GM18507 (cell line): ENCODE data around the gene GATA3.
"Not testable (repeated sequence)": the region's sequence is repeated elsewhere in the genome, so short reads cannot be mapped to it uniquely, and the experiment has no call there.

Source experiments
- DNase-seq: peaks from one replicate; pipeline ENCODE4 v3.0.0; 2011; ENCODE audit warnings: low read depth; ENCODE audit not compliant: insufficient read length; ENCODE audit errors: extremely low spot score
- FAIRE-seq: peaks from 2 replicates; lab custom pipeline; 2011; peaks lifted over from hg19 to GRCh38; lab: Jason Lieb, UNC

GATA3 gene

GRCh38 chr10:8054494-8055407 is at the start of gene GATA3:
Gene GATA3, plus strand, starts transcription at chr10:8054688. Its CDS starts 968 bp downstream, at chr10:8055656.
- DNase-seq, result no peak
- FAIRE-seq, result no peak

DNA sequence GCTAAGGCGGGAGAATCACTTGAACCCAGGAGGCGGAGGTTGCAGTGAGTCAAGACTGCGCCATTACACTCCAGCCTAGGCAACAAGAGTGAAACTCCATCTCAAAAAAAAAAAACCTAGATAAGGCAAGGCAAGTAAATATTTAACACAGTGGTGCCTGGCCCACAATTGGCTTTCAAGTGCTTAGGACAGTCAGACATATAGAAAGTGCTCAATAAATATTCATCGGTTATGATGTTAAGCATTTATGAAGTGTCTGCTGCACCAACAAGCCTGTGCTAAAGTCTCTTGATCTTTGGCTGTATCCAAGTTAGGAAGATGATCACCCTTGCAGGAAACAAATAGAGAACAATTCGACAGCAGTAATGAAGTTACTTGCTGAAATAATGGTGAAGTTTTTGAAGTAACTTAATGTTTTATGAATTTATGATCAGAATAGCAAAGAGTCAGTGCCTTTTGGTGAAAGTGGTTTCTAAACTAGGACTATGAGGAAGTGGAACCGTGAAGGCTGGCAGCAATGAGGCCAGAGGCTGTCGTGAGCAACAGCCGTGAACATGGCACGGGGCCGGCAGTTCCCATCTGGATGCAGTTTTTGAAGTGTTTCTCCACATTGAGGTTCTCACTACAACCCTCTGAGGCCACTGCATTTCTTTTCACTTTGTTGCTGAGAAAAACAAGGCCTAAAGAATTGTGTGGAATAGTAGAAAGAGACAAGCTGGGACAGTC is 48.1 kb upstream of the GATA3 start:
- FAIRE-seq (peak; percentile 55), DNase-seq (no peak)

GRCh38 chr10:8009031-8009430 is 45.5 kb upstream of the GATA3 start:
- no peak for DNase-seq
- FAIRE-seq, result no peak

- no peak for DNase-seq
- no peak for FAIRE-seq
These were observed 41.5 kb upstream of the GATA3 start for GRCh38 chr10:8013006-8013405.

- FAIRE-seq, result no peak
- no peak for DNase-seq
These were observed 40.9 kb upstream of the GATA3 start for GRCh38 chr10:8013619-8014018.

- no peak for FAIRE-seq
- DNase-seq, result no peak
These were observed 39.8 kb upstream of the GATA3 start for GRCh38 chr10:8014649-8015048.

DNA sequence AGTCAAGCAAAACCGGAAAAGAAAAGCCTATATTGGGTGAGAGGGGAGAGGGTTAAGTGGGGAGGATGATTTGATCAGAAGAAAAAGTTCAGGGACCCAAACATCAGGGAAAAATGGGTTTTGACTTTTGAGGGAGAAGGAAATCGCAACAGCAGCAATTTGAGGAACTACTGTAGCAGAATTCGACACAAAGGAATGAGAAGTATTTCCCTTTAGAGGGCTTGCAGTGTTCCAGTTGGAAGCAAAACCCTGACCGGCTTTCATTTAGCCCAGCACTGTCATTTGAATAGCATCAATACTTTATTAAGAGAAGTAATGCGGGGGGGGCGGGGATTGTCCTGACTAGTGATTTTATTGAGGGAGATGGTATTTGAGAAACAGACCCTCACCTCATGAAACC is 37.2 kb upstream of the GATA3 start:
- FAIRE-seq, result no peak
- no peak for DNase-seq

- FAIRE-seq (no peak), DNase-seq (no peak)
These were observed 31.2 kb upstream of the GATA3 start for GRCh38 chr10:8023321-8023720.

DNA sequence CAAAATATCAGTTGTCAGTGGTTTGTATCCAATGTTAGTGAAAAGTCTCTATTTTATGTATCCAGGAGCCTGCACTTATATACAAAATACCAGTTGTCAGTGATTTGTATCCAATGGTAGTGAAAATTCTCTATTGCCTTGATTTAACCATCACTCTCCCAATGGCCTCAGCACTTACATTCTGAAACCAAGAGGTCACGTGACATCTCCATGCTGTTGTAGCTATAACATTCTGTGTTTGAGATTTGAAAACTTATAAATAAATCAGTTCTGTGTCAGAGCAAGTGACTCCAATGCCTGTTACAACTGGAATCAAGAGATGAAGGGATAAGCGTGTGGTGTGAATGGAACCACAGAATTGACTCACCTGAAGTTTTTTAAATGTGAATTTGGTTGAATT is 30.6 kb upstream of the GATA3 start:
- FAIRE-seq, result no peak

GRCh38 chr10:8026349-8027259 is 27.9 kb upstream of the GATA3 start:
- FAIRE-seq, result no peak

More for the DNA sequence above, 30.6 kb upstream of the GATA3 start:
- DNase-seq, result no peak

DNA sequence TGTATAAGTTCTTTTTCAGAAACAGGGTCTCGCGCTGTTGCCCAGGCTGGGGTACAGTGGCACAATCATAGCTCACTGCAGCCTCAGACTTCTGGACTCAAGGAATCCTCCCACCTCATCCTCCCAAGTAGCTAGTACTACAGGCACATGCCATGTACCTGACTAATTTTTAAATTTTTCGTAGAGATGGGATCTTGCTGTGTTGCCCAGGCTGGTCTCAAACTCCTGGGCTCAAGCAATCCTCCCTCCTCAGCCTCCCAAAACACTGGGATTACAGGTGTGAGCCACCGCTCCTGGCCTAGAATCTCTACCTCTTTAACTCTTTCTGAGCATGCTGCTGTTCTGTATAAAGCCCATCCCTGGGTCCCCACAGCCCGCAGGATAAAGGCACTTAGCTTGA is 23.3 kb upstream of the GATA3 start:
- DNase-seq, FAIRE-seq: not testable (repeated sequence)

More at GRCh38 chr10:8026349-8027259, 27.9 kb upstream of the GATA3 start:
- DNase-seq, result no peak

DNA sequence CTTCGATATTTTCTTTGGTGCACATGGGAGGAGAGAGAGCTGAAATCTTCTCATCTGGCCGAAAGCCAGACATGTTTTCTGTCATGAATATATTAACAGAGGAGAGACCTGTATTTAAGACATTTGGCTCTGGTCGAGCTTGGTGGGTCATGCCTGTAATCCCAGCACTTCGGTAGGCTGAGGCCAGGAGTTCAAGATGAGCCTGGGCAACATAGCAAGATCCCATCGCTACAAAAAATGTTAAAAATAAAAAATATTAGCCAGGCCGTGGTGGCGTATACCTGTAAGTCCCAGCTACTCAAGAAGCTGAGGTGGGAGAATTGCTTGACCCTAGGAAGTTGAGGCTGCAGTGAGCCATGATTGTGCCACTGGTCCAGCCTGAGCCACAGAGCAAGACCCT is 21.9 kb upstream of the GATA3 start:
- FAIRE-seq, result no peak

GRCh38 chr10:8033812-8034465 is 20.5 kb upstream of the GATA3 start:
- FAIRE-seq (no peak), DNase-seq (no peak)

More for the DNA sequence above, 21.9 kb upstream of the GATA3 start:
- DNase-seq, result no peak

DNA sequence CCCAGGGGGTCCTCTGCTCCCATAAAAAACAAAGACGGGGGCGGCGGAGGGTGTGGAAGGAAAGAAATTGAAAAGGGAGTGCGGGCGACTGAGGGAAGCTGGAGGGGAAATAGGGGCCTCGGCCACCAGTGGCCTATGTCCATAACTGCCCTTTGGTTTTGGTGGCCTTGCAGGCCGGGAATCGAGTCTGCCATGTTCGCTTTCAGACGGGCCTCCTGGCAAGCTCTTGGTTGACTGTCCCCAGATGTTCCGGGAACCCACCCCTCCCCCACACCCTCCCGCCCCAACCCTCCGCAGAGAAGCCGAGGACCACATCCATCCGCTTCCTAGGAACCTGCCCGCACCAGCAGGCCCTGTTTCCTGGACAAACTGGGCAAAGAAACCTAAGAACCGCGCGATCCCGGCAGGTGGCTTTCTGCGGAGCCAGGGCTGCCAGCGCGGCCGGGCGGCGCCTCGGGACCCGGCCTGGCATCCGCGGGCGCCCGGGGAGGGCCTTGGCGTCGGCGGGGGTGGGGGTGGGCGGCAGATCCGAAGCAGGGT is 20.0 kb upstream of the GATA3 start:
- FAIRE-seq (no peak), DNase-seq (no peak)

- no peak for FAIRE-seq
- no peak for DNase-seq
These were observed 19.4 kb upstream of the GATA3 start for GRCh38 chr10:8035006-8035640.

- DNase-seq (no peak), FAIRE-seq (no peak)
These were observed 18.6 kb upstream of the GATA3 start for GRCh38 chr10:8035641-8036470.

DNA sequence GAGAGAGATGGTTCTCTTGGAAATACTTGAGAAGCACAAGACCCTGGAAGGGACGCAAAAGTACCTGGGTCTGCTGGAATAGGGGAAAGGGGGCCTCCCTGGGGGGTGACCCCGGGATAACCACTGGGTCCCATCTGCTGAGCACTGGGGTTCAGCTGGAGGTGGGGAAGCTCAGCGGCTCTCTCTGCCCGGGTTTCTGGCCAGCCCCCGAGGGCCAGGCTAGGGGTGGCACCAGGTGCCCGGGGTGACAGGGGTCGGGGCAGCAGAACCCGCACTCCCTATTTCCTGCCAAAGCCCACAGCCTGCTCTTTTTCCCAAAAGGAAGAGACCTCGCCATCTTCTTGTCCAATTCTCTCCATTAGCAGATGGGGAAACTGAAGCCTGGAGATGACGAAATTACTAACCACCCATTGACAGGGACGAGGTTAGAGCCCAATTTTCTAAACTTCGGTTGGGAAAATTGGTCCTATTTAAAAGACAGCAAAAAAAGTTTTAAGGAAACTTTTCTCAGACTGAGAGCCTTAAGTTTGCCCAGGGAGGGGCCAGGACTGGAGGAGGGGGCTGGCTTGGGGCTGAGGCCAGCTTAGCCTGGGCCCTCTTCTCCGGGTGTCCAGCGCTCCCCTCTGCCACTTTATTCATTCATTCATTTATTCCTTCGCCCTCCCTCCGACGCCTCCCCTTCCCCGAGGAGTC is 17.8 kb upstream of the GATA3 start:
- FAIRE-seq (no peak), DNase-seq (no peak)
